SH-SY5Y (cell line): ENCODE results near the gene UBE2J2.

ENCODE experiments used
- GATA2 ChIP-seq: IDR thresholded peaks from 2 replicates; pipeline ENCODE4 v1.6.1; 2011; ENCODE audit warnings: mild to moderate bottlenecking, low read depth, low read length
- GATA3 ChIP-seq: IDR thresholded peaks from 2 replicates; pipeline ENCODE4 v1.6.1; 2011; ENCODE audit warnings: low read depth, mild to moderate bottlenecking, low read length, moderate library complexity

DNA sequence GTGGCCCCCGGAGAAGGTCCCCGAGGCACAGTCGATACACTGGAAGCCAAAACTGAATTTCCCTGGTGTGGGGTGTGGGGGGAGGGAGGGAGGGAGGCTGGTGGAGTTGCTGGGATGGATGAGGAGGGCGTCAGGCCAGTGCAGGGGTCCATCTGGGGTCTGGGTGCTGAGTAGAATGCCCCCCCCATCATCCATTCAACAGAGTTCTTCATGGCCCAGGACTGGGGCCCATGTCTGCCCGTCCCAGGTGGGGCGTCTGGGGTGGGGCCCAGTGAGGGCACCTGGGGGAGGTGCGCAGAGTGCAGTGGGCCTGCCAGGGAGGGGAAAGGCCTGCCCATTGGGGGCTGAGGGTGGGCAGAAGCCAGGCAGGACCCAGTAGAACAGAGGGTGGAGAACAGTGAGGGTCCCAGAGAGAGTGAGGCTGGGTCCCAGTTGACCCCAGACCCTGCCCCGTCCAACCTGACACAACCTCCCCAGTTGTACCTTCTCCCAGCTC lies 69.2 kb downstream of the UBE2J2 start:
- TF ChIP-seq GATA2 (no peak), GATA3 (no peak)
